Stimulated activated CD8-positive, alpha-beta memory T cell treated with anti-CD3 and anti-CD28 coated beads, Interleukin-15, amount 100 ng/mL, for 24 hours (primary cell): ENCODE results near the gene SLC27A4.

Experiments used
- DNase-seq: peaks from one replicate; pipeline ENCODE4 v3.0.0-alpha.2; 2020; ENCODE audit warnings: low read depth

Gene SLC27A4

GRCh38 chr9:128391956-128392301 is 51.6 kb downstream of the SLC27A4 start:
- DNase-seq = no peak

GRCh38 chr9:128392302-128393144 is 52.2 kb downstream of the SLC27A4 start:
- DNase-seq = no peak

GRCh38 chr9:128393145-128393775 is 52.9 kb downstream of the SLC27A4 start:
- no peak for DNase-seq

DNA sequence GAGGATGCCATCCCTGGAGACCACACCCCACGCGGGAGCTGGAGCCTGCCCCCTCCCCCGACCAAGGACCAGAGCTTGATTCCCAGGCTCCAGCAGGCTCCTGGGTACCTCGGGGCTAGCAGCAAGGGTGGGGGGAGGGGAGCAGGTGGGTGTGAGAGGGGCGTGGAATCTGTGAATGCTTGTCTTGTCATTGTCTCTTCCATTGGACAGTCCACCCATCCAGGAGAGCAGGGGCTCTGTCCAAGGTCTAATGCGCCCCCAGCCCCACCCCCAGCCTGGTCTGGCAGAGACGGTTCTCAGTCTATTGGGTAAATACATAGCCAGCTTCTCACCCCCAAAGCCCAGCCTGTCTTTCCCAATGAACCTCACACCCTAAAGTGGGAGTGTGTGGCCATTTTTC is 53.6 kb downstream of the SLC27A4 start:
- DNase-seq = no peak

DNA sequence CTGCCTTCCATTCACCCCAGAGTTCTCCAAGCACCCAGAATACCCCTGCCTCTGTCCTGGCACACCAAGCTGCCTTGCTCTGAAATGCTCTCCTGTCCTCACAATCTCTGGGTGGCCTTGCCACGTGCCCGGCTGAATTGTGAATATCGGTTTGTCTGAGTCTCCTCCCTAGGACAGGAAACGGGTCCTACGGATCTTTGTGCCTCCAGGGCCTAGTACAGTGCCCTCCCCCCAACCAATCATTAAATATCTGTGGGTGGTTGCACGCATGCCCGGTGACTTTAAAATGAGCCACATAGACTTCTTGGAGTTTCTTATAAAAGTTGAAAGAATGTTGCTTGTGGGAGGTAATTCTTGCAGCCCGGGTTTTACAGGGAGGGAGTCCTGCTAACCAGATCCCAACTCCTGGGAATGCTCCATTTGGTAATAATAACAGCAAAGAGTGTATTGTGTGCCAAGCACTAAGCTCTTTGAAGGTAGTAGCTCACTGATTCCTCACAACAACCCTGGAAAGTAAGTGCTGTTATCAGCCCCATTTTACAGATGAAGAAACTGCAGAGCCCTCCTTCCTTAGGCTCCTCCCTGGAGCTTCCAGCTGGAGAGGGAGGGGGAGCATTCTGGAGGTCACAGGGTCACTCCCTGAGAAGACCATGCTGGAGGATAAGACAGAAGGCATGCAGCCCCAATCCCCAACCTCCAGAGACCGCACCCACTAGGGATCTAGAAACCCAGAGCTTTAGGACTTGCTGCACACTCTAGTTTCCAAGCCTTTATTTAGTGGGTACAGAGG is 54.2 kb downstream of the SLC27A4 start:
- DNase-seq = no peak

GRCh38 chr9:128396970-128397613 is 56.8 kb downstream of the SLC27A4 start:
- DNase-seq = no peak

GRCh38 chr9:128397831-128398230 is 57.5 kb downstream of the SLC27A4 start:
- DNase-seq = no peak

DNA sequence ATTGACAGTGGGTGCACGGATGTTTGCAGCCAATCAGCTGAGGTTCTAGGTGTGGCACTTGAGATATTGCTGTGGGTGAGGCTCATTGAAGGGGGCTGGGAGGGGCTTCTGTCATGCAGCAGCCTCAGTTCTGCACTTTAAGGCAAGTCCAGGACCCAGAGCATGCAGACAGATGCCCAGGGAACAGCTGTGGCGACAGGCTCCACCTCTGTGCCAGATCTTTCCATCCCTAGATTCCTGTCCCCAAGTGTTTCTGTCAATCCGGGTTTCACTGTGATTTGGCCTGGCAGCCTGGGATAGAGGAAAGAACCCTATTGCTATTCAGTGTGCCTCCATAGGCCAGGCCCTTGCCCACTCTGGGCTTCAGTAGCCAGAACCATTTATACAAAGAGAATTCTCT is 59.5 kb downstream of the SLC27A4 start:
- no peak for DNase-seq

DNA sequence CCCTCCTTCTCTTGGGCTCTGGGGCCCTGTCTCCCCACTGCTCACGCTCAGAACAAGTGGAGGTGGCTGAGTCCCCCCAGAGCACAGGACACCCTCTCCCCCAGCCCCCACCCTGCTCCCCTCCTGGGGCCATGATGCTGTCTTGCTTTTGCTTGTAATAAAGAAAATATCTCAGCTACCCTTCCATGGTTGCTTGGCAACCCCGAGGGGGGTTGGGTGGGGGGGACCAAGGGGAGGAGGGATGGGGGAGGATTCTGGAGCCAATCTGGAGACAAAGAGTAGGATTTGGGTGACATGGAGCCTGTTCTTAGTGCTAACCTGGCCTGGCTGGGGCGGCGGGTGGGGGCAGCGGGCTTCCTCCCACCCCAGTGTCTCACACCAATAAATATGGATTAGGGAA is 64.2 kb downstream of the SLC27A4 start:
- no peak for DNase-seq

DNA sequence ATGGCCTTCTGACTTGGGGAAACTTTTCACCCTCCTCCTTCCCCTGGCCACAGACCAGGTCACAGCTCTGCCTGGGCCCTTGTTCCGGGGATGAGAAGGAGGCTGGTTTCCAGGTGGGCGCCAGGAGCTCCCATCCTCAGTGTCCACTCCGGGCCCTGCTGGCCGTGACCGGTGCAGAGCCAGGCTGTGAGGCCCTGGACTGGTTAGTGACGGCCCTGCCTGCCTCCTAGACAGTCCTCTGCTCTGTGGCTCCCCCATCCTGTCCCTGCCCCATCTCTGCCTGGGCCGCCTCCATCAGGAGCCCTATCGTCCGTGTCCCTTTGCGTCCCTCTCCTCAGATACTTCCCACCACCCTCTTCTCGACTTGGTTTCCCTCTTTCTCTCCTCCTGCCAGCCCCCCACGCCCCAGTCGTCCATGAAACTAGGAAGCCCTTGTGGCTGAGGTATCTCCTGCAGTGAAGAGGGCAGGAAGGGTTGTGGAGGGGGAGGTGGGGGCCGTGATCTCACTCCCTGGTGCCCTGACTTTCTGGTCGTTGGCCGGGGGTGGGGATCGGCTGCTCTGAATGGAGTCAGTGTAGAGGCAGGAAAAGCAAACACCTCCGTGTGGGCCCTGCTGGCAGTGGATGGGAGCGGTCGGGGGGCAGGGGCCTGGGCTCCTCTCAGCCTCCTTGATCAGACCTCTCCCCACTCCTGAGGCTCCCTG is 64.9 kb downstream of the SLC27A4 start:
- no peak for DNase-seq

DNA sequence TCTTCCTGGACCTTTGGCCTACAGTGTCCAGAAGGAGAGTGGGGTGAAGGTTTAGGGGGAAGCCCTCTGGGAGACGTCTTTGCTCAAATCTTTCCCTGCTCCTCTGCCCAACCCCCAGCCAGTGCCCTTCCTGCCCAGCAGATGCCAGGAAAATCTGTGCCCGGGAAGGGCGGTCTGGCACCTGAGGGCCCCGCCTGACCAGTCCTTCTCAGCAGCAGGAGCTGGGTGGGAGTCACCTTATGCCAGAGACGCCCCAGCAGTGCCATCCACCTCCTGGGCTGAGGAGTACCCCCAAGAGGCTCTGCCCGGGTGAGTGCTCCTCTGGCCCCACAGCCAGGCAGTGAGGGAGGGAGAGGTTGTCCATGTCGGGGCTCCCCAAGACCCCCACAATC is 65.4 kb downstream of the SLC27A4 start:
- DNase-seq = no peak

- no peak for DNase-seq
Measured at GRCh38 chr9:128406848-128407391, 66.6 kb downstream of the SLC27A4 start.

DNA sequence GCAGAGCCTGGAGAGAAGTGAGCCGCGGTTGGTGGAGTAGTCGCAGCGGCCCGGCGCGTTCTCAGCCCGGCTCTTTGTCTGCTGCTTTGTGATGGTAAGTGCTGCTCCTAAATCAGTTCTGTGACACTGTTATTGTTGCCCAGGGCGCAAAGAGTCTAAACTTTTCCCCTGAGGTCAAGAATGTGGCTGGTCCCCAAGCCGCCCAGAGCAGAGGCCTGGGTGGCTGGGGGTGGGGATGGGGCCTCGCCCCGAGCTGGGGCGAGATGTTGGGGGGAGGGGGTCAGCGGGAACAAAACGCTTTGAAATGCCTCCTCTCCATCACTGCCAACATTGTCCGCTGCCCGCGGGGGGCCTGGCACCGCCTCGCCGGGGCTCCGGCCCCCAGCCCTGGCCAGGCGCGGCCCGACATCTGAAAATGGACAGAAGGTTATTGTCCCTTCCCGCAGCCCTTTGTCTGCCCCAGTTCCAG is 68.7 kb downstream of the SLC27A4 start:
- no peak for DNase-seq

DNA sequence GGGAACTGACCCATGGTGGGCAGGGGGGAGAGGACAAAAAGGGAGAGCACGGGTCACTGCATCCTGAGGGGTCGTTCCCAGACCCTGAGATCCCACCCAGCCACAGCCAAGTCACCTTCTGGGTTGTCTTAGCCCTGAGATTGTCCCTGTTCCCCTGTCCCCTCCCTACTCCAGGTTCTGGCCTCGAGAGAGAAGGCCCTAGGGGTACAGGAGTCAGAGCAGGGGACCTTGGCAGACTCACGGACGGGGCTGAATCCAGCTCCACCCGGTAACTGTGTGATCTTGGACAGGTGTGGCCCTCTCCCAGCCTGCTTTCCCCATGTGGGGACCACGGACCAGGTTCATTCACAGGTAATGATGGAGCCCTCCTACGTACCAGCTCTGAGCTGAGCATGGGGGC is 69.1 kb downstream of the SLC27A4 start:
- DNase-seq = no peak

- no peak for DNase-seq
Measured at GRCh38 chr9:128409978-128410377, 69.7 kb downstream of the SLC27A4 start.
